ENCODE measurements around the gene KHDRBS2. TPM values are rescaled to one million over a fixed set of nuclear protein-coding genes. Genes with fewer than 3 reads are reported as not detected.

Gene KHDRBS2
- total and polyA plus RNA-seq, 2 of the 13 experiments (the other 11 are each of a cell fraction or from before 2014, with no cell fraction given): not detected

GRCh38 chr6:62285612-62286469, at the start of gene KHDRBS2 (continued):
- TF ChIP-seq ZNF761 (CRISPR knock-in tag; conservative IDR thresholded peaks at IDR 0.05): no peak
- no peak for TF ChIP-seq ZNF354B (CRISPR knock-in tag; IDR thresholded peaks at IDR 0.05)
- no peak for TF ChIP-seq MTF1 (CRISPR knock-in tag; IDR thresholded peaks at IDR 0.05)
- TF ChIP-seq ZNF768 (CRISPR knock-in tag; IDR thresholded peaks at IDR 0.05): 0 out of 2 replicates have a peak, but pooled peaks have one; percentile 22
- no peak for TF ChIP-seq TBL1XR1 (IDR thresholded peaks at IDR 0.05; ENCODE audit: borderline replicate concordance, low read length, partially characterized antibody)
- no peak for TF ChIP-seq MLLT10 (CRISPR knock-in tag; IDR thresholded peaks at IDR 0.05)
- no peak for TF ChIP-seq ZNF414 (CRISPR knock-in tag; IDR thresholded peaks at IDR 0.05)
- peak; percentile 29; the same call in 1 of the 2 replicates for TF ChIP-seq TFDP2 (CRISPR knock-in tag; IDR thresholded peaks at IDR 0.05)
- no peak for TF ChIP-seq ZFAT (CRISPR knock-in tag; conservative IDR thresholded peaks at IDR 0.05)
- peak; percentile 84 for TF ChIP-seq NFYC (CRISPR knock-in tag; IDR thresholded peaks at IDR 0.05)
- TF ChIP-seq JUN (CRISPR knock-in tag; IDR thresholded peaks at IDR 0.05): no peak
- 0 out of 2 replicates have a peak, but pooled peaks have one; percentile 44 for TF ChIP-seq FOXC1 (CRISPR knock-in tag; IDR thresholded peaks at IDR 0.05; ENCODE audit: borderline replicate concordance)
- TF ChIP-seq SMARCC2 (IDR thresholded peaks at IDR 0.05): no peak
- no peak for TF ChIP-seq ZNF766 (CRISPR knock-in tag; IDR thresholded peaks at IDR 0.05; ENCODE audit: borderline replicate concordance)
- no peak for TF ChIP-seq ZBTB26 (CRISPR knock-in tag; IDR thresholded peaks at IDR 0.05; ENCODE audit: borderline replicate concordance)
- TF ChIP-seq SMAD9 (CRISPR knock-in tag; IDR thresholded peaks at IDR 0.05): no peak
- TF ChIP-seq ZNF704 (CRISPR knock-in tag; IDR thresholded peaks at IDR 0.05; ENCODE audit: borderline replicate concordance): no peak
- TF ChIP-seq ZNF609 (CRISPR knock-in tag; IDR thresholded peaks at IDR 0.05; ENCODE audit: borderline replicate concordance): no peak
- TF ChIP-seq SOX13 (IDR thresholded peaks at IDR 0.05): no peak
- TF ChIP-seq SOX13 (CRISPR knock-in tag; conservative IDR thresholded peaks at IDR 0.05 in 1 of 2, IDR thresholded peaks at IDR 0.05 in 1 of 2): no peak

All from HepG2 (cell line).